ENCODE measurements around the gene PIGU.
A peak's percentile ranks its signal among the peaks of the same experiment; 100 is the strongest.

The PIGU gene

GRCh38 chr20:34578025-34578424 lies 98.9 kb downstream of the PIGU start:
- DNase-seq = no peak

DNA sequence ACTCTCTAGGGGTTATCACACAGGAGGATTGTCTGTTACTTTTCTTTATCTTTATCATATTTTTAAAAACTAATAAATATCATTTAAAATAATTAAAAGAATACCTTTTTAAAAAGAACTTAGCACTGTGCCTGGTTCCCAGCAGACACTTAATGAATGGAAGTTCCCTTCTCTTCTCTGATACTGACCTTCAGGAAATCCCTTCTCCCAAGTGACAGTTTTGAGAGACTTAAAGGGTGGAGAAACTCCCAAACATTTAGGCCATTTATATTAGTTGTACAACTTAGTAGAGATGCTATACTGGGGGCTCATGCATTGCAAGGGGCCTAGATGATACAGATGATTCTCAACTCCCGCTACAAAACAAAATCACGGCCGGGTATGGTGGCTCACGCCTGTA lies 99.8 kb downstream of the PIGU start:
- no peak for DNase-seq

DNA sequence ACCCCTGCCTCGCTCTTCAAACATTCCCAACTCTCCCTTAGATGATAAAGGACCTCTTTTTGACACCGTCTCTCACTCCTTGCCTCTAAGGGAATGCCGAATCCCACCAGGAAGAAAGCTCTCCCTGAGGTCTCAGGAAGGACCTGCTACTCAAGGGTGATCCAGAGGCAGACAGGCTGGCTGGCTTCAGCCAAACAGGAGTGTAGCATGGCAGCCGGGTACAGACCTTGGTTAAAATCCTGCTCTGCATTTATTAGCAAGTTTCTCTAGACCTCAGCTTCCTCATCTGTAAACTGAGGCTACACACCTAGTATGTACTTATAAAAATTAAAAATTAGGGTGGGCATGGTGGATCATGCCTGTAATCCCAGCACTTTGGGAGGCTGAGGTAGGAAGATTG lies 101.1 kb downstream of the PIGU start:
- DNase-seq = no peak

GRCh38 chr20:34575271-34575670 lies 101.6 kb downstream of the PIGU start:
- DNase-seq = no peak

DNA sequence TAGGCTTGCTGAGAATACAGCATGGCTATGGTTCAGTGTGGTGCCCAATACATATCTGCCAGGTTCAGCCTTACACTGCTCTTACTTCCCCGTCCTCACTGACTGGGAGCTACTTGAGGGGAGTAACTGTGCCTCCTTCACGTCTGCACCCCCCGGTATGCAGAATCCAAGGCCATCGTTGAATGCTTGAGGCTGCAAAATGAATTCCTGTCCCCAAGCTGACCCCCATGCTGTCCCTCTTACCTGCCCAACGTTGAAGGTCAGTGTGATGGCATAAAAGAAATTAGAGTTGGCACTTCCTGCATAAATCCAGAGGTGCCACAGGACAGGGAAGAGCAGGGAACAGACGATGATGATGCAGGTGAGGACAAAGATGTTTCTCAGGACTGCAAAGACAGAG lies 102.0 kb downstream of the PIGU start:
- no peak for DNase-seq

DNA sequence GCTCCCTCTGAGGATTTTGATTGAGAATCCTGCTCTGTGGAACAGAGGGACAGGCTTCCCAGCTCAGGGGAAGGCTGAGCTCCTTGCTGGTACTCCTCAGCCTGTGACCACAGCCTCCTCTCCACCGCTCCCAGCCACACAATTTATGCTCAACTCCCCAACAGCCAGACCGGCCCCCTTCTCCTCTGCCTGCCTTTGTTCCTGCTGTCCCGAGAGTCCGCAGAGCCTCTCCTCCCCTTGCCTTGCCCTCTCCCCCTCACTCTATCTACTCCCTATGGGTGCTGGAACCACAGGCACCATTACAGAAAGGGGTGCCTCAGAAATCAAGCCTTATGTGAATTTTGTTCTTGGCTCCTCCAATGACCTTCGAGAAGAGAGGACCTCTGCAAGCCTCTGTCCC lies 102.5 kb downstream of the PIGU start:
- no peak for DNase-seq

DNA sequence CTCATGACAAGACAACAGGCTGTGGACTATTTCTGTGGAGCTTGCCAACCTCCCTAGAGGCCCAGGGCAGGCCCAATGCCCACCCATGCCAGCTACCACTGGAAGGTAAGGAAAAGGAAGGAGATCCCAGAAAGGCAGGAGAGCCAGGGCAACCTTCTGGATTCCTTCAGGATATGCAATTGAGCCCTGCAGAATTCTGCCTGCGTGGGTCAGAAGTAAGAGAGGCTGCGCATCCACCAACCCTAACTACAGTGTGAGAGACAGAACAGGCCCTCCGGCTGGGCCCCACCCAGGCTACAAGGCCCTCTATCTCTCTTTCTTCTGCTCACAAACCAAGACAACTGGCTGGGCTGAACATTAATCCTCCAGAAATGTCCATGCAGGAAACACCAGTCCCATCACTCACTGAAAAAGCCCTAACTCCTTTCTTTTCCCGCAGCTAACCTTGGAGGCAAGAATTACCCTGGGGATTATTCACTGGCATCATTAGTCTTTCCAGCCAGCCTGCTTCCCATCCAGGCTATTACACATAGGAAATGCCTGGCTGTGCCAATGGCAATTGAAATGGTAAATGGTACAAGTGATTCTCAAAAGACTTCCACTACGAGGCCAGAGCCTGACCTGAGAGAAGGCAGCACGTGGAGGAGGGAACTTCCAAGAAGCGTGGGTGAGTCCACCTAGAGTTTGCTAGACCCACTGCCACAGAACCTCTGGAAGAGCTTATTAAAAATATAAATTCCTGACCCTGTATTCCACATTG lies 103.2 kb downstream of the PIGU start:
- no peak for DNase-seq

GRCh38 chr20:34571753-34572152 lies 105.1 kb downstream of the PIGU start:
- DNase-seq = no peak

GRCh38 chr20:34570859-34571306 lies 106.0 kb downstream of the PIGU start:
- peak; percentile 67 for DNase-seq

DNA sequence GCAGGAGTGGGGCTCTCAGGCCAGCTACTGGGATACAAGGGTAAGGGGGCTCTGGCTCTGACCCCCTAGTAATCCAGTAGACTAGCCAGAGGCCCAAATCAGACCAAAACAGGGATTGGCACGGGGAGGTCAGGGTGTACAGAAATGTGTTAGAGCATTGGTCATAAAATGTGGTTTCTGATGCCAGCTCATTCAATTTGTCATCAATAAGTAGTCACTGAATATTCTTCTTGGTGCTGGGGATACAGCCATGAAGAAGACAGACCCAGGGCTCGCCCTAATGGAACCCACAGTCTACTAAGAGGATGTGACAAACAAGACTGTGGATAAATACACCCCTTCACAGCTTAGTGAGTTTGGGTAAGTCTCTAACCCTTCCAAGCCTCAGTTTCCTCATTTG lies 107.3 kb downstream of the PIGU start:
- peak; percentile 20 for DNase-seq

- DNase-seq = no peak
These were observed 108.7 kb downstream of the PIGU start for GRCh38 chr20:34567892-34568865.

GRCh38 chr20:34566978-34567891 lies 109.7 kb downstream of the PIGU start:
- DNase-seq = no peak

DNA sequence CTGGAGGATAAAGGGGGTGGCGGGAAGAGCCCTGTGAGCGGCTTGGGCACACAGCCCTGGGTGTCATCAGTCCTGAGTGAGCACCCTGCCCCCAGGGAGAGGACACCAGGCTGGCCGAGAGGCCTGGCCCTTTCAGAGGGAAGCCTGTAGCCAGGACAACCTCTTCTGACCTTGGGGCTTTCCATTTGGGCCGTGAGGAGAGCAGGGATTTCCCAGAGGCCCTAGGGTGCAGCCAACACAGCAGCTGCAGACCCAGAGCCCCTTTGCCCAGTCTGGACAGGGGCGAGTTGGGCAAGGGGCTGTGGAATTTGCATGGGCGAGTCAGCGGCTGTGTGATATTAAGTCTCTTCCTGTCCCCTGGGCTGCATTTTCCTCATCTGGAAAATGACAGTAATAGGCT lies 112.1 kb downstream of the PIGU start:
- no peak for DNase-seq

GRCh38 chr20:34562641-34563040 lies 114.3 kb downstream of the PIGU start:
- peak; percentile 45 for DNase-seq

DNA sequence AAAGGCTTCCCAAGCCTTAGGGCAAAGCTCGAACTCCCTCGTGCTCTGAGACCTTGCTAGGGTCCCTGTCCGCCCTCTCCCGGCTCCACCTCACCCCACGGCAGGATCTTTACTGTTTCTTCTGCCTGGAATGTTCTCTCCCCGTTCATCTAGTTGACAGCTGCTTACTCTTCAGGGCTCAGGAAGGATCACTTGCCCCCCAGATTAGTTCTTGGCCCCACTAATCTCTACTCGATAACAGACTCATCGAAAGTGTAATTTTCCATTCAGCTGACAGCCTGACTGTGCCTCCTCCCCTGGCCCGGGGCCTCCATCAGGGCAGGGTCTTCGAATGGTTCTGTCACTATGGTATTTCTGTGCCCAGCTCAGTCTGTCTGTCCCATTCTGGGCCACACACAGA lies 115.2 kb downstream of the PIGU start:
- DNase-seq = no peak

- DNase-seq = no peak
These were observed 116.3 kb downstream of the PIGU start for GRCh38 chr20:34560614-34561013.

GRCh38 chr20:34560141-34560523 lies 116.8 kb downstream of the PIGU start:
- DNase-seq = no peak

DNA sequence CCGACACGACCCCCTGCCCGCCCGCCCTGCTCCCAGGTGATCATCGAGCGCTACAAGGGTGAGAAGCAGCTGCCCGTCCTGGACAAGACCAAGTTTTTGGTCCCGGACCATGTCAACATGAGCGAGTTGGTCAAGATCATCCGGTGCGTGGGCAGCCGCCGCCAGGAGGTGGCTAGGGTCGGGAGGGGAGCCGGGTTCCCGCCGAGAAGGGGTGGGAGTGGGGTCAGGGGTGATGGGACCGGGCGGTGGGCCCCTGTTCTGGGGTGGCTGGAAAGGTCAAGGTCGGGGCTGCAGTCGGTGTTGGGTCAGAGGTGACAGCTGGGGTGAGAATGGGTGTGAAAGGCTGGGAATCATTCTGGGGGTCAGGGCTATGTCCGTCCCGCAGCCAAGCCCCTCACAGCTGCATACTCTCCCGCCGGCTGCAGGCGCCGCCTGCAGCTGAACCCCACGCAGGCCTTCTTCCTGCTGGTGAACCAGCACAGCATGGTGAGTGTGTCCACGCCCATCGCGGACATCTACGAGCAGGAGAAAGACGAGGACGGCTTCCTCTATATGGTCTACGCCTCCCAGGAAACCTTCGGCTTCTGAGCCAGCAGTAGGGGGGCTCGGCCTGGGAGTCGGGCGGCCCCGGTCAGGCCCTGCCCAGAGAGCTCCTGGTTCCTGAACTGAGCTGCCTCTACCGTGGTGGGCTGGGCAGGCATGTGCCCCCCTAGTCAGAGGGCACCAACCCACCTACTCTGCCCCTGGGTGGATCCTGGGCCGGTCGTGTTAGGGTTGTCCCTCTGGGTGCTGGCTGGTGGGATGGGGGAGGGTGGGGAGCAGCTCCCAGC lies 117.4 kb downstream of the PIGU start:
- no peak for DNase-seq

DNA sequence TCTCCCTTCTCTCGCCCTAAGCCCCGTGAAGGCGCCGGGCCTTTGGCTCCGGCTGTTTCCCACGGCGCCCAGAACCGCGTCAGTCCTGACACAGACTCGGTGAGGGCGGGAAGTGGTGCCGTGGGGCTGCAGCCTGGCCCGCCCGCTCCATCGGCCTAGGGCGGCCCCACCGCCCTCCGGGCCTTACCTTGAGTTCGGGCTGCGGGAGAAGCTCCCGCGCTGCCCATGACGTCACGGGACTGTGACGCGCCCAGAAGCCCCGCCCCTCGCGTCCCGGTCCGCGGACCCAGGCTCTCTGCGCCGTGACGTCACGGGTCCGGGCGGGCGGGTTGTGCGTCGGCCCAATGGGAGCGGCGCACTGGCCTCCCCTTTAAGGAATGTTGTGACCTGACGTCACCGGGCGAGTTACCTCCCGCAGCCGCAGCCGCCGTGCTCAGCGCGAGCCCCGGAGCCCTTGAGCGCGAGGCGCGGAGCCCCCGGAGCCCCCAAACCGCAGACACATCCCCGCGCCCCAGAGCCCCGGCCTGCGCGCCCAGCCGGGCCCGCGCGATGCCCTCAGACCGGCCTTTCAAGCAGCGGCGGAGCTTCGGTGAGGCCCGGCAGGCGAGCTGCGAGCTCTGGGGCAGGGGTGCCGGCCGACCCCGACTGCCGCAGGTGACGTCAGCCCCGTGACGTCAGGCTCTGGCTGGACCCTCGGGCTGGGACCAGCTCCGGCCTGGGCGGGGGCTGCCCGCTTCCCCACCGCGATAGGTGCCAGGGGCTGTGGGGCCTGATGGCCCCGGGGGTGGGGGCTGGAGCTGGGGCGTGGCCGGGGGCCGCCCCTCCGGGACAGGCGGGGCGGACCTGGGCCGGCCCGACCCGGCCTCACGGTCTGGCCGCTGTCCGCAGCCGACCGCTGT lies 118.3 kb downstream of the PIGU start, which contains the start of gene MAP1LC3A:
TSS of gene MAP1LC3A (plus strand) at position 399 of the 899 bp plus-strand sequence. CDS start at position 550, 151 bp downstream.
- peak; percentile 94 for DNase-seq

- no peak for DNase-seq
These were observed 119.0 kb downstream of the PIGU start for GRCh38 chr20:34557936-34558319.
